NOMO-1 (cell line): ENCODE results near the gene RNF17.
"Not testable (repeated sequence)": the region's sequence is repeated elsewhere in the genome, so short reads cannot be mapped to it uniquely, and the experiment has no call there.

Source experiments
- DNase-seq, 2 experiments: peaks; one replicate each; lab custom pipeline; 2025; ENCODE audit not compliant: unreplicated experiment in 2 of 2; lab: John Stamatoyannopoulos, UW

Gene RNF17, protein sequence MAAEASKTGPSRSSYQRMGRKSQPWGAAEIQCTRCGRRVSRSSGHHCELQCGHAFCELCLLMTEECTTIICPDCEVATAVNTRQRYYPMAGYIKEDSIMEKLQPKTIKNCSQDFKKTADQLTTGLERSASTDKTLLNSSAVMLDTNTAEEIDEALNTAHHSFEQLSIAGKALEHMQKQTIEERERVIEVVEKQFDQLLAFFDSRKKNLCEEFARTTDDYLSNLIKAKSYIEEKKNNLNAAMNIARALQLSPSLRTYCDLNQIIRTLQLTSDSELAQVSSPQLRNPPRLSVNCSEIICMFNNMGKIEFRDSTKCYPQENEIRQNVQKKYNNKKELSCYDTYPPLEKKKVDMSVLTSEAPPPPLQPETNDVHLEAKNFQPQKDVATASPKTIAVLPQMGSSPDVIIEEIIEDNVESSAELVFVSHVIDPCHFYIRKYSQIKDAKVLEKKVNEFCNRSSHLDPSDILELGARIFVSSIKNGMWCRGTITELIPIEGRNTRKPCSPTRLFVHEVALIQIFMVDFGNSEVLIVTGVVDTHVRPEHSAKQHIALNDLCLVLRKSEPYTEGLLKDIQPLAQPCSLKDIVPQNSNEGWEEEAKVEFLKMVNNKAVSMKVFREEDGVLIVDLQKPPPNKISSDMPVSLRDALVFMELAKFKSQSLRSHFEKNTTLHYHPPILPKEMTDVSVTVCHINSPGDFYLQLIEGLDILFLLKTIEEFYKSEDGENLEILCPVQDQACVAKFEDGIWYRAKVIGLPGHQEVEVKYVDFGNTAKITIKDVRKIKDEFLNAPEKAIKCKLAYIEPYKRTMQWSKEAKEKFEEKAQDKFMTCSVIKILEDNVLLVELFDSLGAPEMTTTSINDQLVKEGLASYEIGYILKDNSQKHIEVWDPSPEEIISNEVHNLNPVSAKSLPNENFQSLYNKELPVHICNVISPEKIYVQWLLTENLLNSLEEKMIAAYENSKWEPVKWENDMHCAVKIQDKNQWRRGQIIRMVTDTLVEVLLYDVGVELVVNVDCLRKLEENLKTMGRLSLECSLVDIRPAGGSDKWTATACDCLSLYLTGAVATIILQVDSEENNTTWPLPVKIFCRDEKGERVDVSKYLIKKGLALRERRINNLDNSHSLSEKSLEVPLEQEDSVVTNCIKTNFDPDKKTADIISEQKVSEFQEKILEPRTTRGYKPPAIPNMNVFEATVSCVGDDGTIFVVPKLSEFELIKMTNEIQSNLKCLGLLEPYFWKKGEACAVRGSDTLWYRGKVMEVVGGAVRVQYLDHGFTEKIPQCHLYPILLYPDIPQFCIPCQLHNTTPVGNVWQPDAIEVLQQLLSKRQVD (N-terminal part only)

DNA sequence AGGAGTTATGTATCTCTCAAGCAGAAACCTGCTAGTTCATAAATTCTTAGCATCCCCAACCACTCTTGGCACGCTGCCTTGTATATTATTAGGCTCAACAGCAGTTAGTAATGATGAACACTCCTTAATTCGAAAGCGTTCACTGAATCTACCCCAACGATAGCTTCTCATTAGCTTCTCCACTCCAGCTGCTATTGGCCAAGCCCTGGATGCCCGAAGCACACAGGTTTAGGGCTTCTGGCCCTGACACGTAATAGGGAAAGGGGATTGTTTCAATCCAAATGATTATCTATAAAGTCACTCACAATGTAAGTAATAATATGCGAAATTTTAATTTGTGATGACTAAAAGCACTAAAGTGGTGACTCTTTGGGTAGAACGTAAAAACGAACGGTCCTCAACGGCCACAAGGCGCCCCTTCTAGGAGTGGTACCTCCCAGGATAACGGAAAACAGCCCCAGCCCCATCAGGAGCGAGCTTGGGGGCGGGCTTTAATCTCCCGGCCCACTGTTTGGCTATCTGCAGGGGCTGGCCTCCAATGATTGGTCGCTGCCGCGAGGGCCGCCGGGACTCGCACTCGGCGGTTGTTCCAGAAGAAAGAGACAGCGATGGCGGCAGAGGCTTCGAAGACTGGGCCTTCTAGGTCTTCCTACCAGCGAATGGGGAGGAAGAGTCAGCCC is at the start of gene RNF17:
Gene RNF17, plus strand, starts transcription at position 574 of the 680 bp plus-strand sequence. Its CDS starts 35 bp downstream, at position 609.
- no peak for DNase-seq

DNA sequence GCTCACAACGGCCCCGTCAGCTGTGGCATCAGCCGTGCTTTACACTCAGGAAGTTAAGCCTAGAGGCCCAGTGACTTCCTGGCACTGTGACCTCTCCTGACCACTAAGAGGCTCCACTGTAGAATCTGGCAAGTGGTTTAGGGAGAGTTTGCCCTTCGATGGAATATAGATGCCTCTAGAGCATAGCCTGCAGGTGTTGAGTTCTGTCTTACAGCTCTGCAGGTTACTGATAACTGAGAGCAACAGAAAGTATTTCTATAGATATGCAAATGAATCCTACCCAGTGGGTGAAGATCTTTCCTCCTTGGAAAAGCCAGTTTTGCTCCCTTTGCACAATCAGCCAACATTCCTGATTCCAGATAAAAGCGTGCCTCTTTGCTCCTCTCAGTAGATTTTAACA is 48.0 kb upstream of the RNF17 start:
- no peak for DNase-seq

DNA sequence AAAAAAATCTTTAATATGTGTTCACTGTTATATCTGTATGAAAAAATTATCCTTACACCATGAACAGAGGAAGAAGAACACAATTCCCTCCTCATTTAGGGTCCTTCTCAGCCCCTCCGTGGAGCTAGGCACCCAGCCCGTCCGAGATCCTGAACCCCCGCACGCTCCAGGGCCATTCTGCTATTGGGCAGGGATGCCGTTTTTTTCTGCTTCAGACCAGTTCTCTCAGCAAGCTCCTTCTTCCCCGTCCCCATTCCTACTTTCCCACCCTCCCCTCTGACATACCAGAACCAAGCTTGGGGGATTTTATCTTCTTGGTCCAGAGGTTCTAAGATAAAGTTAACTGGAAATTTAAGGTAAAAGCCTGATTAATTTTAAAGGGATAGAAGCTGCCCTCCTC is 47.5 kb upstream of the RNF17 start:
- DNase-seq = no peak

DNA sequence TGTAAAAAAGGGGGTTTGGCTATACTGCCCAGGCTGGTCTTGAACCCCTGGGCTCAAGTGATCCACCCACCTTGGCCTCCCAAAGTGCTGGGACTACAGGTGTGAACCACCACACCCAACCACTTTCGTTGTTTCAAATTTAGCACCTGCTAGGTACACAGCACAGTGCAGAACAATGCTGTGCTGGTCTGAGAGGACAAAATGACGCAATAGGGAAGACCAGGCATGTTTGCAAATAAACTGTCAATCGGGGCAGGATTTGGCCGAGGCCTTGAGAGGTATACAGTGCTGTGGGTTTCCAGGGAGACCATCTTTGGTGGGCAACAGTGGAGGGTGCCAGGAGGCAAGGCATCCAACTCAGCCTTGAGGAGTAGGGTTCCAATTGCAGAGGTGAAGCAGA is 46.8 kb upstream of the RNF17 start:
- DNase-seq = no peak

DNA sequence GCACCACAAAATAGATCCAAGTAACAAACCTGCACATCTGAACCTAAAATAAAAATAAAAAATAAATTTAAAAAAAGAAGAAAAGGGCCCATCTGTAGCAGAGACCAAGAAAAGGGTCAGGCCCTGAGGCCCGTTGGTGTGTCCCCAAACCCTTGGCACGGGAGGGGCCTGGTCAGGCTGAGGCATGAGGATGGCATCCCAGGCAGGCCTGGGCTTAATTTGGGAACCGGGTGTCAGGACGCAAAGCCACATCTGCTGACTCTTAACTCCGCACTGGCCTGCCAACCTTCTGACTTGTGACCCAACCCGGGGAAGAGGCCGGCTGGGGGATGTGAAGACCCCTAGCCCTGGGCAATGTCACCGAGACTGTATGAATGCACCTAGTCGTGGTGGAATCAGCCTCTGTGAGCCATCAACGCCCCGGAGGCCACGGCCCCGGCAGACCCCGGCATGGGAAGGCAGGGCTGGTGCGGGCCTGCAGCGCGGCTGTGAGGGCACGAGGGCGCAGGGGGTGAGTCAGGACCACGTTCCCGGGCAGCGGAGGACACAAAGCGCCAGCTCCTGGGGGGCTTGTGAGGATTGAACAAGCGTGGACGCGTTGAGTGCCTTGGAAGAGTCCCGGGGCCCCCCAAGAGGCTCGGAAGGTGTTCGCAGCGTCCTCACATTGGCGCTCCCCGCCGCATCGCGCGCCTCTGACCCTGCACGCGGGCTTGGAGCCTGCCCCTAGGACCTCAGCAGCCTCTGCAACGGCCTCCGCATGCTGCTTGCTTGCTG is 45.6 kb upstream of the RNF17 start:
- no peak for DNase-seq

DNA sequence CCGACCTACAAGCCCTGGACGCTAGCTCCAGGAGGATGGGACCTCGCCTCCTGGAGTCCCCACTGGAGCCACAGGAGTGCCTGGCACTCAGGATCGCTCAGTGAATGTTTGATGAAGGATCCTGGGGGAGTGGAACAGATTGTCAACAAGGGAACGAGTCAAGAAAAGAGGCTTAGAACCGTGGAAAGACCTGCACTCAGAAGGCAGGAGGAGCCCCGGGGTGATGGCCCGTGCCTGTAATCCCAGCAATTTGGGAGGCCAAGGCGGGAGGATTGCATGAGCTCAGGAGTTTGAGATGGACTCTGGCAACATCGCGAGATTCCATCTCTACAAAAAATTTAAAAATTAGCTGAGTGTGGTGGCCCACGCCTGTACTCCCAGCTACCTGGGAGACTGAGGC is 44.8 kb upstream of the RNF17 start:
- DNase-seq = no peak

DNA sequence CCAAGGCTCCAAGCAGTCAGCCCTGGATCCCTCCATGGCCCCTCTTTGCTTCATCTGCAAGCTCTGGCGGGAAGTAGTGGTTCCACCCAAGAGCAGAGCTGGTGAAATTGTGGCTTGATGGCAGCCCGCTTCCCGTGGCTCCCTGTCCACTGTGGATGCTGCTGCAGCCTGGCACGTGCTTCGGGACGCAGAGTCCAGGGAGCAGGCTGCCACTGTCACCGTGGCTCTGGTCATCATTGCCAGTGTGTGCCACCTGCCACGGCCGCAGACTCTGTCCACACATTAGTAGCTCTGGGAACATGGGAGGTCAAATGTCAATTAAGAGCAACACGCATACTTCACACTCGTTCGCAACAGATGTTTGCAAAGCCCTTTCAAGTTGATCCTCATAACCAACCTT is 40.8 kb upstream of the RNF17 start:
- DNase-seq = no peak

DNA sequence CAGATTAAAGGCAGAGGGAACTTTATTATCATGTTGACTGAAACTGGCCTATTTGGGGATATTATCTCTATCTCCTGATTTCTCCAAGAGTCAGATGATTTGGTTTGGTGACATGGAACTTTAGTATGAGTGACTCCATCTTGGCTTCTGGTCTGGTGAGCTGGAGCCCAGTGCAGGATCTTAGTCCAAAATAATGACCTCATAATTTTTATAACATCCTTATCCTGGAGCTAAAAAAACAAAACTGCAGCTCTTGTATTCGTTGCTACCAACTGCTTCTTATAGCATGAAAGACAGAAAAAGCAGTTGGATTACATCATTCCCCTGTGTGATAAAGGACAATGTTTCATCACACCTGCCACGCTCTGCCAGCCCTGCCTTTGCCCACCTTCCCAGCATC is 39.3 kb upstream of the RNF17 start:
- DNase-seq = no peak

DNA sequence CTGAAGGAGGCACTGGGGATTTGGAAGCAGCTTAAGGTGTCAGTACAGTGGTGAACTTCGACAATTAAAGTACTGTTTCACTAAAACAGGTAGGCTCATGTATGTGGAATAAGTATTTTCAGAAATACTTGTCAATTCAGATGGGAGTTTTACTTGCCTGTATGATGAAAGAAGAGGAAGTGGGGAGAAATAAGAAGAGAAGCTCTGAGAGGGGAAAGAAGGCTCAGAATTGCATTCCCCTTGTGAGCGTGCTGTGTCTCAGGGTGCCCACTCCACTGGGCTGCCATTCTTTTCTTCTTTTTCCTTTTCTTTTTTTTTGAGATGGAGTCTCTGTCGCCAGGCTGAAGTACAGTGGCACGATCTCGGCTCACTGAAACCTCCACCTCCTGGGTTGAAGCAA is 38.6 kb upstream of the RNF17 start:
- peak; percentile 19 to 50 for DNase-seq

DNA sequence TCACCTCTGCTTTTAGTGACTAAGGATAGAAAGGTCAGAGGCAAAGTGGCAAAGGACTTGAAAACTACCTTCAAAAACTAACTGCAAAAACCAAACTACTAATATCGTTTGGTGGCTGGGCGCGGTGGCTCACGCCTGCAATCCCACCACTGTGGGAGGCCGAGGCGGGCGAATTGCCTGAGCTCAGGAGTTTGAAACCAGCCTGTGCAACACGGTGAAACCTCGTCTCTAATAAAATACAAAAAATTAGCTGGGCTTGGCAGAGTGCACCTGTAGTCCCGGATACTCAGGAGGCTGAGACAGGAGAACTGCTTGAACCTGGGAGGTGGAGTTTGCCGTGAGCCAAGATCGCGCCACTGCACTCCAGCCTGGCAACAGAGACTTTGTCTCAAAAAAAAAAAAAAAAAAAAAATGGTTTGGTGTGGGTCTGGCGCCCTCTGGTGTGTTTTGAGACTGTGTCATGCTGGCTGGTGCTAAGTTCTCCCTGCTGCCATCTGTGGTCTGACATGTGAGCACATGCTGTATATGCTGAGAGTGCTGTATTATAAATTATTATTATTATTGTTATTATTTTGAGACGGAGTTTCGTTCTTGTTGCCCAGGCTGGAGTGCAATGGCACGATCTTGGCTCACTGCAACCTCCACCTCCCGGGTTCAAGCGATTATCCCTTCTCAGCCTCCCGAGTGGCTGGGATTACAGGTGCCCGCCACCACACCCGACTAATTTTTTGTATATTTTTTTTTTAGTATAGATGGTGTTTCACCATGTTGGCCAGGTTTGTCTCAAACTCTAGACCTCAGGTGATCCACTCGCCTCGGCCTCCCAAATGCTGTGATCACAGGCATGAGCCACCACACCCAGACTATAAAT is 36.0 kb upstream of the RNF17 start:
- DNase-seq = peak; percentile 41 to 67

DNA sequence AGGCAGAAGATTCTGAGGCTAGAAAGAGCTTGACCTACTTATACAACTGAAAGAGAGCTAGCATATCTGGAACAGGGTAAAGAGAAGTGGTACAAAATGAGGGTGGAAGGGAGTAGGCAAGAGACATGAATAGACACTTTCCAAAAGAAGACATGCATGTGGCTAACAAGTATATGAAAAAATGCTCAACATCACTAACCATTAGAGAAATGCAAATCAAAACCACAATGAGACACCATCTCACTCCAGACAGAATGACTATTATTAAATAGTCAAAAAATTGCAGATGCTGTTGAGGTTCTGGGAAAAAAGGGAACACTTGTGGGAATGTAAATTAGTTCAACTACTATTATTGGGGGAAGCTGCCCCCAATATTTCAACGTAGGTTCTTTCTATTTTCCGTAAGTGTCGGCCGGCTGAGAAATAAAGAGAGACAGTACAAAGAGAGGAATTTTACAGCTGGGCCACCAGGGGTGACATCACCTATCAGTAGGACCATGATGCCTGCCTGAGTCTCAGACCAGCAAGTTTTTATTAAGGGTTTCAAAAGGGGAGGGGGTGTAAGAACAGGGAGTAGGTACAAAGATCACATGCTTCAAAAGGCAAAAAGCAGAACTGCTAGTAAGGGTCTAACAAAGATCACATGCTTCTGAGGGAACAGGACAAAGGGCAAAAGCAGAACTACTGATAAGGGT is 32.9 kb upstream of the RNF17 start:
- not testable (repeated sequence) for DNase-seq

DNA sequence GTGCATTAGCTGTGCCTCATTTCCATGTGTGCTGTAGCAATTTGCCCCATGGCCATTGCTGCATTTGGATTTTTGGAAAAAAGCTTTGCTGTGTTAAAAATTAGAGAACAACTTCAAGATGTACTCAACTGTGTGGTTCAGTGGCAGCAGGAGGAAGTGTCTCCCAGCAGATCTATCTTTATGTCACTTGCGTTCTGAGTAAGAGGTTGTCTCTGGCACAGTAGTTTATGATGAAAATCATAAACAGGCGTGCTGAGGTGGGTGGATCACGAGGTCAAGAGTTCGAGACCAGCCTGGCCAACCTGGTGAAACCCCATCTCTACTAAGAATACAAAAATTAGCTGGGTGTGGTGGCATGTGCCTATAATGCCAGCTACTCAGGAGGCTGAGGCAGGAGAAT is 29.0 kb upstream of the RNF17 start:
- DNase-seq = peak in 1 of 2 experiments; percentile 22

DNA sequence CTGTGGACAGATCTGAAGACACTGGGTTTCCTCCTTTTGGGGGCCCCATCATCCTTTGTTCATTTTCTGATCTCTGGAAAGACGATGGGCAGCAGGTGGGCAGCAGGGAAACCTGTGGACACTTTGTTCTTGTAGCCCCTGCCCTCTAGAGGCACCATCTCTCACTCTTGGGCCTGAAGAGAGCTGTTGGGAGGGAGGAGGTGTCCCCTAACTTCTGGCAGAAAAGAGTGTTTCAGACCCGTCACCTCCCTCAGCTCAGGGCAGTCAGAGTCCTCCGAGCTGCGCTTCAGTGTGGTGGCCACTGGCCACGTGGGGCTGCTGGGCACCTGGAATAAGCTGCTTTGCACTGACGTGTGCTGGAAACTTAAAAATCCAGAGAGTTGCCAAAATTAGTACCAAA is 26.9 kb upstream of the RNF17 start:
- no peak for DNase-seq

DNA sequence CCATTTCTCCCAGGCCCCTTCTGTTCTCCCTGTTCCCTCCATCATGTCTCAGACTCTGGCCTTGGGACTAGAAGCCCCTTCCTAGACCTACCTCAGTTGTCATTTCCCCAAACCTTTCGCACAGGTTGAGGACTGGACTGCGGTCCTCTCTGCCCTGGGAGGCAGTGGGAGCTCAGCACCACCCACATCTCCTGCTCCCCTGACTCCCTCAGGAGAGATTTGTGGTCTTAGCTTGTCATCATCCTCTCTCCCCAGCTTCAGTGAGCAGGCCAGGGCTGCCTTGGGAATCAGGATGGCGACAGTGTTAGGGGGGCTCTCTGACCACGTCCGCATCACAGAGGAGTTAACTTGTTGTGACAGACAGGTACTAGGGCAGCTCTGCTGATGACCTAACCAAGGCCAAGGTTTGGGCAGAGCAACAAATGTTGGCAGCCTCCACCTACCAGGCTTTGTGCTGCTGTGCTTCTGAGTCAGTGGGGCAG is 25.6 kb upstream of the RNF17 start:
- no peak for DNase-seq

DNA sequence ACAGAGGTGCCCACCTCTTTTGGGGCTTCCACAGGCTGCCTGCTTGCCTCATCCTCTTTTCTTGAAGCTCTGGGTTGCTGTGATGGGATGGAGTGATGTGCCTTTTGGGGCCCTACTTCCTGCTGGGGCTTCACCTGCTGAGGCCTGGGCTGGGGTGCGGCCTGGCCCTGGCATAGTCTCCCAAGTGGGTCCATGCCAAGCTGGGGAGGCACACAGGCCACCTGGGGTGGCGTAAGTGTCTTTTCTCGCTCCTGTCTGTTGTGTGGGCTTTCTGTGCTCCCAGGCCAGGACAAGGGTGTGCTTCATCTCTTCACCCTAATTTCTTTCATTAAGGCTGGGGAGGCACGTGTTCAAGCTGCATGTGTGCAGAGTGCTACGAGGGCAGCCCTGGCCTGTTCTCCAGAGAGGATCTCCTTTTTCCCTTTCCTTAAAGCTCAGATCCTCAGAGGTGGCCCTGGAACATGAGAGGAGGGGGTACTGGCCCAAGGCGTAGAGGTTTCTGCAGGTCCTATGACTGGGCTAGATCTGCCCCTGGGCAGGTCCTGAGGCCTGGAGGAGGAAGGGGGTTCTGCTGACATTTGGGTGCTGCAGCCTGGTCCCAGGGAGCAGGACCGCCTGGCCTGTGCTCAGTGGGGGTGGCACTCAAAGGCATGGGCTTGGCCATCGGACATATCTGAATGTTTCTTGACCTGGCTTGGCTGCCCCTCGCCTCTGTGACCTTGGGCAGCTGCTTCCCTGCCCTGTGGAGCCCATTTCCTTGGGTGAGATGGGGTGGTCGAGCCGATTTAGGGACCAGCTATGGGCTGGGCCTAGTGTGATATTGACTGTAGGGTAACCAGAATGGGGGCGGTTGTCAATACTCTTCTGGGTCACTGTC is 23.7 kb upstream of the RNF17 start:
- DNase-seq = no peak

DNA sequence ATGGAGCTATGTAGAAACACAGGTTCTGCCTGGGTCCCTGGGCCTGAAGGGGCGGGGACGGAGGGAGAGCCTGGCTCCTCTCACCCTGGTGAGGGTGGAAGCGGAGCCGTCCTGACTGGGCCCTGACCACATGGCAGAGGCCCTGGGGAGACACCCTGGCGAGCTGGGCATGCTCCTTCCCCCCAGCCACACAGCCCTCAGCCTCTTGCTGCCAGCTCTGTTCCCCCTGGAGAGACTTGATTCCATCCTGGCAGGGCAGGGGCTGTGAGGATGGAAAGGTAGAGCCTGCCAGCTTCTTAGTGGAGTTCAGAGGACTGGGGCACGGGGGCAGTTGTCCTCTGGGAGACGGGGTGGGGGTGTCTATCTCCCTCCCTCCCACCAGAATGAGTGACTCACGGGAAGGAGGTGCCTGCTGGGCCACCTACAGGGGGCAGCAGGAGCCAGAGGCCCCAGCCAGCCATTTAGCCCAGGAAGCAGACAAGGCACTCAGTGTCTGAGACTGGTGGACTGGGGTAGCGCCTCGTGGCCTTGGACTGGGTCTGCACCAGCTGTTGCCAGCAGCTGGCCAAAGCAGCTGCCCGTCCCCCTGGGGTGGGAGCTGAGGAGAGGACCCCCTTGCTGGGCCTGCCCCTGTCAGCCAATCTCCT is 22.8 kb upstream of the RNF17 start:
- no peak for DNase-seq

DNA sequence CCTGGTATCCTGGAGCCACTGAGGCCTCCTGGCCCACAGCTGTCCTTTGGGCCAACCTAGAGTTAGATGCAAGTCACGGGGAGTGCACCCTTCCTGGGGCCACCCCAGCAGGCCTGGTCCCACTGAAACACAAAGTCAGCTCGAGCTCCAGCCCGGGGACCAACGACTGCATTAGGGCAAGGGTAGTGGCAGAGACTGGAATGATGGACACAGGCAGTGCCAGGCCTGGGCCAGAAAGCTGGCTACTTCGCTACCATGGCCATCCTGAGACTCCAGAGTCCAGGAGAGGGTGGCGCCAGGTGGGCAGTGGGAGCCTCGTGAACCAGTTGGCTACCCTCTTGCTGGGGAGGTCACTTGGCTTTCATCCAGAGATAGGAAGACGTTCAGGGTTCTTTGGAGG is 22.2 kb upstream of the RNF17 start:
- DNase-seq = no peak
